Neural progenitor cell (in vitro differentiated cells): ENCODE measurements around the gene RAI14. TPM values are rescaled to one million over a fixed set of nuclear protein-coding genes. Genes with fewer than 3 reads are reported as not detected.
"Not testable (repeated sequence)": the region's sequence is repeated elsewhere in the genome, so short reads cannot be mapped to it uniquely, and the experiment has no call there.

ENCODE experiments used
- DNase-seq: peaks from one replicate; pipeline ENCODE4 v3.0.0-alpha.2; 2016; ENCODE audit warnings: low spot score
- H2AFZ ChIP-seq: fragments of 200-600 bp; sonication (generic); replicated peaks from 2 replicates; pipeline ENCODE4 v1.6.1; 2016; ENCODE audit warnings: antibody characterized with exemption
- H3F3A ChIP-seq: fragments of 200-600 bp; sonication (generic); 2 replicates; pipeline ENCODE4 v1.6.1; 2016; ENCODE audit warnings: antibody characterized with exemption, low read depth
- H3K27ac ChIP-seq: fragments of 200-600 bp; sonication (generic); 2 replicates; pipeline ENCODE4 v1.5.1; 2016; ENCODE audit warnings: mild to moderate bottlenecking
- H3K27me3 ChIP-seq: fragments of 200-600 bp; sonication (generic); 2 replicates; pipeline ENCODE4 v1.6.1; 2016; ENCODE audit warnings: mild to moderate bottlenecking, moderate library complexity
- H3K36me3 ChIP-seq: fragments of 200-600 bp; sonication (generic); 2 replicates; pipeline ENCODE4 v1.5.1; 2016
- H3K4me1 ChIP-seq: fragments of 200-600 bp; sonication (generic); 2 replicates; pipeline ENCODE4 v1.6.1; 2016; ENCODE audit warnings: mixed run types
- H3K4me2 ChIP-seq: fragments of 200-600 bp; sonication (generic); 2 replicates; pipeline ENCODE4 v1.6.1; 2016
- H3K4me3 ChIP-seq: fragments of 200-600 bp; sonication (generic); 2 replicates; pipeline ENCODE4 v1.5.1; 2016
- H3K79me2 ChIP-seq: fragments of 200-600 bp; sonication (generic); 2 replicates; pipeline ENCODE4 v1.6.1; 2016; ENCODE audit warnings: low read depth
- H3K9ac ChIP-seq: fragments of 200-600 bp; sonication (generic); 2 replicates; pipeline ENCODE4 v1.6.1; 2016
- H3K9me3 ChIP-seq: fragments of 200-600 bp; sonication (generic); 2 replicates; pipeline ENCODE4 v1.5.1; 2016; ENCODE audit warnings: low read depth
- H4K20me1 ChIP-seq: fragments of 200-600 bp; sonication (generic); 2 replicates; pipeline ENCODE4 v1.6.1; 2016; ENCODE audit warnings: low read depth
- H3K27ac Mint-ChIP-seq: 3 replicates; pipeline ENCODE4 v1.8.0; 2021; ENCODE audit warnings: mixed read lengths
- H3K27me3 Mint-ChIP-seq: 2 replicates; pipeline ENCODE4 v1.8.0; 2022; ENCODE audit warnings: low read depth, mild to moderate bottlenecking, inconsistent platforms, moderate library complexity, mixed read lengths; ENCODE audit not compliant: insufficient read depth
- H3K36me3 Mint-ChIP-seq: 3 replicates; pipeline ENCODE4 v1.8.0; 2021; ENCODE audit warnings: mixed read lengths
- H3K4me1 Mint-ChIP-seq: 3 replicates; pipeline ENCODE4 v1.8.0; 2021; ENCODE audit warnings: mixed read lengths
- H3K4me3 Mint-ChIP-seq: 3 replicates; pipeline ENCODE4 v1.8.0; 2021; ENCODE audit warnings: mild to moderate bottlenecking, moderate library complexity, mixed read lengths
- H3K9me3 Mint-ChIP-seq: 3 replicates; pipeline ENCODE4 v1.8.0; 2020; ENCODE audit warnings: mixed read lengths
- EZH2 ChIP-seq: fragments of 200-600 bp; sonication (generic); IDR thresholded peaks from 2 replicates; pipeline ENCODE4 v1.6.1; 2017; ENCODE audit warnings: antibody characterized with exemption, mild to moderate bottlenecking, moderate library complexity
- EZH2phosphoT487 ChIP-seq: fragments of 200-600 bp; sonication (generic); IDR thresholded peaks from 2 replicates; pipeline ENCODE4 v1.6.1; 2017; ENCODE audit warnings: antibody characterized with exemption
- total RNA-seq: library from RNA; depleted of rRNA; stranded (reverse); fragments of >200 nt; gene quantifications from 2 replicates; pipeline ENCODE4 v1.2.3, GENCODE V29; 2015; ENCODE audit warnings: low replicate concordance
- TF ChIP-seq, protein P1 (sequence below): fragments of 200-600 bp; sonication (generic); IDR thresholded peaks from 2 replicates; pipeline ENCODE4 v1.5.1; 2017; ENCODE audit warnings: antibody characterized with exemption, mild to moderate bottlenecking

The RAI14 gene
- total RNA-seq, 1 donor from 2014 or later, result 54.6 TPM

DNA sequence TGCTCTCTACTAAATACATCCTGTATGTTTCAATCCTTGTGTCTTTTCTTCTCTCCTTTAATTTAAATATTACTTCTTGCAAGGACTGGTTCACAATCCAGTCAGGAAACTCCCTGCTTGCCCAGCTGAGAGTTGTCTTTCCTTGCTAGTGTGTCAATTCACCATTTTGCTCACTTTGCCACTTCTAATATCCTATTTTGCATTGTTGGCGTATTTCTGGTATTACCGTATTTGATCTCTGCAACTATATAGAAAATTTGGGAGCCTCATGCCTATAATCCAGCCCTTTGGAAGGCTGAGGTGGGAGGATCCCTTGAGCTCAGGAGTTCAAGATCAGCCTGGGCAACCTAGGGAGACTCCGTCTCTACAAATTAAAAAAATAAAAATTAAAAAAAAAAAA, 92.3 kb downstream of the RAI14 start:
- Histone ChIP-seq H3K4me3 (no peak overlapping the region), H3K27me3 (no peaks in the 10 kb centered on the region), H3F3A (no peaks in the 10 kb centered on the region), H3K36me3 (no peaks in the 10 kb centered on the region), H2AFZ (no peak overlapping the region), H3K4me2 (no peak overlapping the region), H3K79me2 (peaks cover 32% of the 10 kb centered on the region), H3K9me3 (no peaks in the 10 kb centered on the region), H3K9ac (no peak overlapping the region), H4K20me1 (no peaks in the 10 kb centered on the region), H3K4me1 (peaks cover 3% of the 10 kb centered on the region), H3K27ac (no peak overlapping the region)
- no peak overlapping the region for H3K27ac Mint-ChIP-seq
- peaks cover 2% of the 10 kb centered on the region for H3K9me3 Mint-ChIP-seq
- H3K36me3 Mint-ChIP-seq, result peaks cover 30% of the 10 kb centered on the region
- DNase-seq, result no peak
- TF ChIP-seq EZH2 (no peak), EZH2phosphoT487 (no peak)
- H3K27me3 Mint-ChIP-seq, result no peaks in the 10 kb centered on the region
- no peaks in the 10 kb centered on the region for H3K4me1 Mint-ChIP-seq
- no peak overlapping the region for H3K4me3 Mint-ChIP-seq

DNA sequence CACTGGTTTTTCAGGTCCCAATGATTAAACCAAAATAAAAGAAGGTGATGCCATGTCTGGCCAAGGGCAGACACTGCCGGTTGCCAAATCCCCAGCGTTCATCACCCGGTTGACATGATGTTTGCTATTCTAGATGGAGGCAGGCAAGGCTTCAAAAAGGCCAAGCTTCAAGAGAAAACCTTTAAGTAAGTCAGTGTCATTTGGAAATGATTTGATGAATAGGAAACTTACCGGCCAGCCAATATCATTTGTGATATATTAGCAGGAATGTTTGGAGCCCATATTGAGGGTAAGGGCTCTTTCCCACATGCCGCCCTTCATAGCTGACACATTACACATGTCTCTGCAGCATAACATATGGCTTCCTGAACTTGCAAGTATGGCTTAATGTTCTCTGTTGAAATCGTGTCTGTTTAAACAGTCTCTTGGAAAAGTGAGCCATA, 93.3 kb downstream of the RAI14 start:
- Histone ChIP-seq H3K36me3 (no peaks in the 10 kb centered on the region), H3K27ac (no peak overlapping the region), H3K27me3 (no peaks in the 10 kb centered on the region), H3K9ac (no peak overlapping the region), H3K79me2 (peaks cover 33% of the 10 kb centered on the region), H2AFZ (no peak overlapping the region), H3K9me3 (no peaks in the 10 kb centered on the region), H3K4me1 (peaks cover 3% of the 10 kb centered on the region), H4K20me1 (no peaks in the 10 kb centered on the region), H3K4me3 (no peak overlapping the region), H3F3A (no peaks in the 10 kb centered on the region), H3K4me2 (no peak overlapping the region)
- H3K4me1 Mint-ChIP-seq, result peaks cover 2% of the 10 kb centered on the region
- H3K36me3 Mint-ChIP-seq, result peaks cover 30% of the 10 kb centered on the region
- TF ChIP-seq, protein P1, sequence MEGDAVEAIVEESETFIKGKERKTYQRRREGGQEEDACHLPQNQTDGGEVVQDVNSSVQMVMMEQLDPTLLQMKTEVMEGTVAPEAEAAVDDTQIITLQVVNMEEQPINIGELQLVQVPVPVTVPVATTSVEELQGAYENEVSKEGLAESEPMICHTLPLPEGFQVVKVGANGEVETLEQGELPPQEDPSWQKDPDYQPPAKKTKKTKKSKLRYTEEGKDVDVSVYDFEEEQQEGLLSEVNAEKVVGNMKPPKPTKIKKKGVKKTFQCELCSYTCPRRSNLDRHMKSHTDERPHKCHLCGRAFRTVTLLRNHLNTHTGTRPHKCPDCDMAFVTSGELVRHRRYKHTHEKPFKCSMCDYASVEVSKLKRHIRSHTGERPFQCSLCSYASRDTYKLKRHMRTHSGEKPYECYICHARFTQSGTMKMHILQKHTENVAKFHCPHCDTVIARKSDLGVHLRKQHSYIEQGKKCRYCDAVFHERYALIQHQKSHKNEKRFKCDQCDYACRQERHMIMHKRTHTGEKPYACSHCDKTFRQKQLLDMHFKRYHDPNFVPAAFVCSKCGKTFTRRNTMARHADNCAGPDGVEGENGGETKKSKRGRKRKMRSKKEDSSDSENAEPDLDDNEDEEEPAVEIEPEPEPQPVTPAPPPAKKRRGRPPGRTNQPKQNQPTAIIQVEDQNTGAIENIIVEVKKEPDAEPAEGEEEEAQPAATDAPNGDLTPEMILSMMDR, result no peak
- TF ChIP-seq EZH2phosphoT487, result no peak
- TF ChIP-seq EZH2, result no peak
- H3K27me3 Mint-ChIP-seq, result no peaks in the 10 kb centered on the region
- no peak overlapping the region for H3K4me3 Mint-ChIP-seq
- H3K9me3 Mint-ChIP-seq, result peaks cover 2% of the 10 kb centered on the region
- DNase-seq, result no peak
- H3K27ac Mint-ChIP-seq, result no peak overlapping the region

DNA sequence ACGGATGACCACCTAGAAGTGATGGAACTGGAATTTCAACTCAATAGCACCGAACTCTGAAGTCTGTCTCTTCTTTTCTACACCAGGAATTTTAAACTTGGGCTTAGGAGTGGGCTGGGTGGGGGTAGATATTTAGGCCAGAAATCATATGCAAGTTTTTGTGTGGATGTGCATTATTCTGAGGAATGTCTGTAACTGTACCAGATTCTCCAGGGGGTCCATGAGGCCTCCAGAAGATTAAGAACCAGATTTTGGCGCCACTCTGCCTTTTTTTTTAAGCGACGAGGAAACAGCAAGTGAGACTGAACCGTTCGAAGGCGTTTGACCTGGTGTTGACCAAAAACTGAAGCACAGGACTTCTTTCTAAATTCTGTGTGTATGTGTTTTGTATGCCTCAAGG, 94.1 kb downstream of the RAI14 start:
- Histone ChIP-seq H3K27ac (no peak overlapping the region), H3K4me1 (peaks cover 3% of the 10 kb centered on the region), H2AFZ (no peak overlapping the region), H3K9ac (no peak overlapping the region), H3K4me3 (no peak overlapping the region), H3K36me3 (no peaks in the 10 kb centered on the region), H3K4me2 (no peak overlapping the region), H3K79me2 (peaks cover 33% of the 10 kb centered on the region), H4K20me1 (no peaks in the 10 kb centered on the region), H3K27me3 (no peaks in the 10 kb centered on the region), H3K9me3 (no peaks in the 10 kb centered on the region), H3F3A (no peaks in the 10 kb centered on the region)
- Mint-ChIP-seq H3K27me3 (no peaks in the 10 kb centered on the region), H3K4me3 (no peak overlapping the region), H3K27ac (no peak overlapping the region), H3K36me3 (peaks cover 27% of the 10 kb centered on the region), H3K4me1 (peaks cover 9% of the 10 kb centered on the region), H3K9me3 (peaks cover 2% of the 10 kb centered on the region)
- DNase-seq, result no peak
- TF ChIP-seq, protein P1, result no peak
- TF ChIP-seq EZH2 (no peak), EZH2phosphoT487 (no peak)

DNA sequence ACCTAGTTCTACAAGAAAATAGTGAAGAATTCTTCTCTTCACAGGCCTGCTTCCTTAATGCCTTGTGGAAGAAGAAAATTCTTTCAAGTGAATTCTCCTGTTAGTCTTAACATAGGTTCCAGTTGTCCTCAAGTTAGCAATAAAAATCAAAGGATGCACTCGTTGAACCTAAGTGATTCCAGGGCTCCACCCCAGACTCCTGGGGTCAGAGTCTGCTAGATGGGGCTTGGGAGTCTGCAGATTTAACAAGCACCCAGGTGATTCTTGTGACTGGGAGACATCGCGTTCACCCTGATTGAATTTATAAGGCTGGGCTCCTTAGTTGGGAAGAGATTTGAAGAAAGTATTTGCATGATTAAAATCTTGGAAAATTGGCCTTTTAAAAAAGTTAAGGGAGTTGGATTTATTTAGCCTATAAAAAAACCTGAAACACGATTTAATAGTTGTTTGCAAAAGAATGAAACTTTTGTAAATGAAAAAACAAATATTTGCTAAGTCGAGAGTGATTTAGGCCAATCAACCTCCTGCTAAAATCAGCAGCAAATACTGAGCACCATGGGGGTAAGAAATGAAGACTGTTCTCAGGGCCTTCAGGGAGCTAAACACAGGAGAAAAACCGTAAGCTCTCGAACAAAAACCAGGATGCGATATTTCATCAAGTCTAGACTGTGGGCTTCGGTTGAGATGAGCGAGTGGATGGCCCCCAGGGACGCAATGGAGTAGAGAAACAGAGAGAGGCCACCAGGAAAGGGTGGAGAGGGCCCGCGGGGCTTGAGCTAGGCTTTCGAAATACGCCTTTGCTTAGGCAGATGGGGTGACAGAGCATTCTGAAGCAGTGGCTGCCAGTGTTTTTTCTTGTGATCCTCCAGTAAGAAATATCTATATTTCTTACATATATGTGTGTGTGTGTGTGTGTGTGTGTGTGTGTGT, 95.9 kb downstream of the RAI14 start:
- no peak overlapping the region for H3K4me3 Mint-ChIP-seq
- H3K4me1 Mint-ChIP-seq, result peaks cover 28% of the 10 kb centered on the region

DNA sequence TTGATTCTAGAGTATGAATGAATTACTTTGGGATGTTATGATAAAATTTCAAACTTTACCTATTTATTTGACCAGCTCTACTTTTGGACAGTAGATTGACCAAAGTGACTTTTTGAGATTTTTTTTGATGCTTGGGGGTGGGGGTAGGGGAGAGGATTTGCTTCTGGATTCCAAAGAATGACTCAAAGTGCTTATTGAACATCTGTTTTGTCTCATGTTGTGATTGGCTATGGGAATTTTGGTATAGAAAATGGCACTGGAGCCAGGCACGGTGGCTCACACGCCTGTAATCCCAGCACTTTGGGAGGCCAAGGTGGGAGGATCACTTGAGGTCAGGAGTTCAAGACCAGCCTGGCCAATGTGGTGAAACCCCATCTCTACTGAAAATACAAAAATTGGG, 97.1 kb downstream of the RAI14 start:
- not testable (repeated sequence) for H3K36me3 ChIP-seq, H3K27ac ChIP-seq, H2AFZ ChIP-seq, H3K4me2 ChIP-seq, H3K27me3 Mint-ChIP-seq, H3K4me1 ChIP-seq, H3K9me3 Mint-ChIP-seq, H3F3A ChIP-seq, H3K4me3 Mint-ChIP-seq, H3K9me3 ChIP-seq, H3K9ac ChIP-seq, DNase-seq, H3K4me3 ChIP-seq, H3K27me3 ChIP-seq, H4K20me1 ChIP-seq
- Mint-ChIP-seq H3K27ac (peak overlapping the region; percentile 9), H3K4me1 (peaks cover 37% of the 10 kb centered on the region), H3K36me3 (peaks cover 19% of the 10 kb centered on the region)
- peaks cover 20% of the 10 kb centered on the region for H3K79me2 ChIP-seq

More for the DNA sequence above, 95.9 kb downstream of the RAI14 start:
- H3K4me1 ChIP-seq, result peaks cover 3% of the 10 kb centered on the region
- H3K27me3 ChIP-seq, result no peaks in the 10 kb centered on the region
- no peak overlapping the region for H3K9ac ChIP-seq
- peaks cover 14% of the 10 kb centered on the region for H3K36me3 Mint-ChIP-seq
- TF ChIP-seq, protein P1, result no peak
- TF ChIP-seq EZH2 (no peak), EZH2phosphoT487 (no peak)
- H3K27ac ChIP-seq, result no peak overlapping the region
- no peaks in the 10 kb centered on the region for H3K9me3 ChIP-seq
- no peaks in the 10 kb centered on the region for H3K36me3 ChIP-seq
- no peak overlapping the region for H3K4me3 ChIP-seq
- no peak for DNase-seq
- no peaks in the 10 kb centered on the region for H3K27me3 Mint-ChIP-seq
- no peak overlapping the region for H3K4me2 ChIP-seq
- H4K20me1 ChIP-seq, result peaks cover 4% of the 10 kb centered on the region
- H2AFZ ChIP-seq, result no peak overlapping the region
- H3K79me2 ChIP-seq, result peaks cover 23% of the 10 kb centered on the region
- no peak overlapping the region for H3K27ac Mint-ChIP-seq
- H3F3A ChIP-seq, result no peaks in the 10 kb centered on the region
- no peaks in the 10 kb centered on the region for H3K9me3 Mint-ChIP-seq
